GM19043 (cell line): ENCODE data around the gene IGSF1.
"Not testable (repeated sequence)": the region's sequence is repeated elsewhere in the genome, so short reads cannot be mapped to it uniquely, and the experiment has no call there.

Source experiments
- ATAC-seq: cut with Tn5 transposase; IDR thresholded peaks from one replicate; pipeline ENCODE4 v1.9.1; 2021; ENCODE audit warnings: low read depth; ENCODE audit not compliant: unreplicated experiment

Gene IGSF1

GRCh38 chrX:131271274-131271673 is 17.8 kb downstream of the IGSF1 start:
- ATAC-seq: no peak

- ATAC-seq: no peak
Observed at GRCh38 chrX:131270080-131270479, 19.0 kb downstream of the IGSF1 start.

GRCh38 chrX:131264665-131265064 is 24.4 kb downstream of the IGSF1 start:
- no peak for ATAC-seq

- ATAC-seq: no peak
Observed at GRCh38 chrX:131264053-131264452, 25.1 kb downstream of the IGSF1 start.

- ATAC-seq: no peak
Observed at GRCh38 chrX:131262738-131263679, 26.1 kb downstream of the IGSF1 start.

- ATAC-seq: no peak
Observed at GRCh38 chrX:131262200-131262599, 26.9 kb downstream of the IGSF1 start.

GRCh38 chrX:131257367-131257766 is 31.7 kb downstream of the IGSF1 start:
- no peak for ATAC-seq

GRCh38 chrX:131250984-131251738 is 37.9 kb downstream of the IGSF1 start:
- not testable (repeated sequence) for ATAC-seq

GRCh38 chrX:131239057-131239456 is 50.0 kb downstream of the IGSF1 start:
- no peak for ATAC-seq

GRCh38 chrX:131237363-131237762 is 51.7 kb downstream of the IGSF1 start:
- no peak for ATAC-seq

- ATAC-seq: no peak
Observed at GRCh38 chrX:131235768-131236545, 53.1 kb downstream of the IGSF1 start.

- ATAC-seq: no peak
Observed at GRCh38 chrX:131227608-131228007, 61.5 kb downstream of the IGSF1 start.

- no peak for ATAC-seq
Observed at GRCh38 chrX:131226591-131226990, 62.5 kb downstream of the IGSF1 start.

- no peak for ATAC-seq
Observed at GRCh38 chrX:131225078-131225477, 64.0 kb downstream of the IGSF1 start.
